Fibroblast of skin of right biceps (primary cell): Measurements from ENCODE around the gene REPIN1.
"Not testable (repeated sequence)": the region's sequence is repeated elsewhere in the genome, so short reads cannot be mapped to it uniquely, and the experiment has no call there.

Experiments used
- DNase-seq: peaks from one replicate; pipeline ENCODE4 v3.0.0-alpha.2; 2013

REPIN1 gene

GRCh38 chr7:150377635-150378034 is 9.0 kb downstream of the REPIN1 start:
- DNase-seq, result no peak

GRCh38 chr7:150378115-150378852 is 9.7 kb downstream of the REPIN1 start:
- DNase-seq, result peak; percentile 77

GRCh38 chr7:150378853-150379440 is 10.3 kb downstream of the REPIN1 start, which contains the start of gene ZNF775:
Gene ZNF775, plus strand, starts transcription at chr7:150379330. Its CDS starts 9,141 bp downstream, at chr7:150388471.
- DNase-seq, result peak; percentile 94

DNA sequence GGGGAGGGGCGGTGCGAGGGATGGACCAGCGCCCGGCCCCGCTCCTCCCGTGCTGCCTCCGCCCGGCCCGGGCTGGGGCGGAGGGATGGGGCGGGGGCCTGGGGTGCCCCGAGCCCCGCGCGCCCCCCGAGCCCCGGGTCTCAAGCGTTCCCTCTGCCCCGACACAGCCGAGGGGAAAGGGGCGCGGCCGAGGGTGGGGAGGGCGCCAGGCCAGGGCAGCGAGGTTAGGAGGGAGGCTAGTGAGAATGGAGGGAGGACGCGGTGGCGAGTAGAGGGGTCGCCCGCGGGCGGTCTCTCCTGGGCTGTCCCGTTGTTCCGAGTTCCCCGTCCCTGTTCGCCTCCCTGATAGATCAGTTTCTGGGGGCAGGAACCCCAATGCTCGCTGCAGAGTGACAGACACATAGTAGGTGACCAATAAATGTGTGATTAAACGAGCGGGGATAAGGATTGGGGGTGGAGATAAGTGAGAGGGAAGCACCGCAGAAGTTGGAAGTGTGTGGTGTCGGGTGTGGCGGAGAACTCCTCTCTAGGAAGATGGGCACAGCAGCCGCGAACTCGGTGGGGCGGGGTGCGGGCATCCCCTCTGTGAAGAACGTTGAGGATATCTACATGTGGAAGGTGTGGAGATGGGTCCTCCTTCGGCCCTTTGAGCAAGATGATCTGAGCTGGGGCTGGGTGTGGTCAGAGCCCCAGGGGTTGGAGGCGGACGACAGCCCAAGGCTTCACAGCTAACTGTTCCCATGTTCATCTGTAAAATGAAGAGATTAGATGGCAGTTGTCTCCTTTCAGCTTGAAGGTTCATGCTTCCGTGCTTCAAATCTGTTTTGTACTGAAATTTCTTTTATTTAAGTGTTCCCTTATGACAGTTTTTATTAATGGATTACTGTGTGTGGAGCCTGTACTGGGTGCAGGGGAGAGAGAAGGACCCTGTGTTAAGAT is 11.1 kb downstream of the REPIN1 start:
- DNase-seq, result peak; percentile 19

- no peak for DNase-seq
Observed at GRCh38 chr7:150380463-150380862, 11.8 kb downstream of the REPIN1 start.

DNA sequence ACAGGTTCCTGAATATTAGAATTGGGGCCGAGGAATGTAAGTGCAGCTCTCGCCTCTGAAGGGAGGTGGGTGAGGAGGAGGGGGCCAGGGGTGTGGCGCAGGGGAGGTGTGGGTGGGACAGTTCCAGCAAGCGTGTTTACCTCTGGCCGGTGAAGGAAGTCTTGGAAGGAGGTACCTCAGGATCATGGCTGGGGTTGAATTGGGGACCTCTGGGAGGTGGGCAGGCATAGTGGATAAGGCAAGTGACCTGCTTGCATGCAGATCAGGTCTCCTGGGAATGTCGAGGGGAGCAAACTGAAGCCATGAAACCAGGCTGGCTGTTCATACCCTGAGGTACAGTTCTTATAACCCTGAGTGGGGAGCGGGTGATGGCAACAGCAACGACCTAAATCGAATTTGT is 12.5 kb downstream of the REPIN1 start:
- no peak for DNase-seq

DNA sequence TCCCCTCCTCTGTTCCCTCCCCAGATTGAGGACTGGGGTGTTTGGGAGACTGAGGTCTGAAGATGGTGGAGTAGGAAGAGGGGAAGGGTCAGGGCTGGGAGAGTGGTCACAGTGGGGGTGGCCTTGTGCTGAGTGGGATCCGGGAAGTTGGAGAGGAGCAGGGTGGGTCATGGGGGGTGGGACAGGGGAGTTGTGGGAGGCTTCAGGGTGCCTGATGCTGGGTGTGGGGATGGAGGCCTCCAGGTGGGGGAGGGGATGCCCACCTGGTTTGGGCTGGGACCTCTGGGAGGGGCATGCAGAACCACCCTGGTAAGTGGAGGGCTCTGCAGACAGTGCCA is 13.1 kb downstream of the REPIN1 start:
- DNase-seq, result no peak

- DNase-seq, result no peak
Observed at GRCh38 chr7:150382123-150382843, 13.7 kb downstream of the REPIN1 start.

DNA sequence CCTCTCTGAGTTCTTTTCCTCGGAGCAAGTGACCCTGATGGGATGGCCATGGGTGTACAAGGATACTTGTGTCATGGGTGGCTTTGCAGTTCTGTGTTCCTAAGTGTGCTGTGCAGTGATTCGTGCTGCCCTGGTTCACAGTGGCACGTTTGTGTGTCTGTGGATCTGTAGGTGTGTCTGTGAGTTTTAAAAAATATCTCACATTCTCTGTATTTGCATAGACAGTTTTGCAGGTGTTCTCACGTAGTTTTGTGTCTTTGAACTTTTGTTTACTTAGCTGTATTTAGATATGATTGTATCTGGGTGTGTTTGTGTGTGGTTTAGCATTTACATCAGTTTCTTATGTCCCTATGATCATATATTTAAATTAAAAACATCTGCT is 14.2 kb downstream of the REPIN1 start:
- no peak for DNase-seq

DNA sequence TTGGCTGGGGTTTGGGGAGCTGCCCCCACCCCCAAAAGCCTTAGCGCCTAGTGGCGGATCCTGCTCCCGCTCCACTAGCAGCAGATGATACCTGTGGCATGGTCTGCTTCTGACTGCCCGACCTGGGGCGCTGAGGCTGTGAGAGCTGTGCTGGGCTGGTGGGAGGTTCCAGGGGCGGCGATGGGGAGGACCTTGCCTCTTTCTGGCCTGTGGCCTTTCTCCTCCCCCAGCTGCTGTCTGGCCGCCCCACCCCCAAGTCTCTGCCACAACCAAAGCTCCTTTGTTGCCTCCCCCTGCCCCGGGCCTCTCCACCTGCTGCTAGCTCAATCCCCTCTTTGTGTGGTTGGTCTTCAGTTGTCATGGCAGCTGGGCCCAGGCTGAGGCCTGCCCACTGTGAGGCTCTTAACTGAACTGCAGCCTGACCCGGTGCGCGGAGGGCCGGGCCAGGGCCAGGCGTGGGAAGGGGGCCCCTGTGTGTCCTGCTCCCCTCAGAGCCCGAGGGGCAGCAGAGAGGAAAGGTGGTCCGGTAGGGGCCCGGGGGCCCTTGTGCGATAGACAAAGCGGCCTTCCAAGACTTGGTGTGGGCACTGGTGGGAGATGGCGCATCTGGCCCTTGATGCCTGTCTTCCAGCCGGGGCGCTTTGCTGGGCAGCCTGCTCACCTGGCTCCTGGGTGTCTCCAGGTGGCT is 15.2 kb downstream of the REPIN1 start:
- no peak for DNase-seq

- DNase-seq, result no peak
Observed at GRCh38 chr7:150384406-150385301, 16.0 kb downstream of the REPIN1 start.

DNA sequence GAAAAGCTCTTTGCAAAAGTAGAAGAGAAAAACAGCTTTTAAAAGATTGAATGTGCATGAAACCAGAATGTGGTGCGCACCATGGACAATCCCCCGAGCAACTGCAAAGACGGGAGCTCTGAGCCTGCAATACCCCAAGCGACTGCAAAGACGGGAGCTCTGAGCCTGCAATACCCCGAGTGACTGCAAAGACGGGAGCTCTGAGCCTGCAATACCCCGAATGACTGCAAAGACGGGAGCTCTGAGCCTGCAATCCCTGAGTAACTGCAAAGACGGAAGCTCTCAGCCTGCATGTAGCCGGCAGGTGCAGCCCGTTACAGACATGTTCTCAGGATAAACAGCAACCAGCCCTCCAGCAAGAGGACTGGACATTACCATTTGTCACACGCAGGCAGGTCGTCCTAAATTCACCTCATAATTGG is 16.7 kb downstream of the REPIN1 start:
- DNase-seq, result no peak

DNA sequence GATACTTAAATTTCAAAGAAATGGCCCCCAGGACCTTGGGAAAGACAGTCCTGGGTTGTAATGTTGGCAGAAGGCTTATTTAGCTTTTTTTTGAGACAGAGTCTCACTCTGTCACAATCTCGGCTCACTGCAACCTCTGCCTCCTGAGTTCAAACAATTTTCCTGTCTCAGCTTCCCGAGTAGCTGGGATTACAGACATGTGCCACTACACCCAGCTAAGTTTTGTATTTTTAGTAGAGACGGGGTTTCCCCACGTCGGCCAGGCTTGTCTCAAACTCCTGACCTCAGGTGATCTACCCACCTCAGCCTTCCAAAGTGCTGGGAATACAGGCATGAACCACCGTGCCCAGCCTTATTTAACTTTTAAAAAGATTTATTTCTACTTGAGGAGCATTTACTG is 17.3 kb downstream of the REPIN1 start:
- not testable (repeated sequence) for DNase-seq

DNA sequence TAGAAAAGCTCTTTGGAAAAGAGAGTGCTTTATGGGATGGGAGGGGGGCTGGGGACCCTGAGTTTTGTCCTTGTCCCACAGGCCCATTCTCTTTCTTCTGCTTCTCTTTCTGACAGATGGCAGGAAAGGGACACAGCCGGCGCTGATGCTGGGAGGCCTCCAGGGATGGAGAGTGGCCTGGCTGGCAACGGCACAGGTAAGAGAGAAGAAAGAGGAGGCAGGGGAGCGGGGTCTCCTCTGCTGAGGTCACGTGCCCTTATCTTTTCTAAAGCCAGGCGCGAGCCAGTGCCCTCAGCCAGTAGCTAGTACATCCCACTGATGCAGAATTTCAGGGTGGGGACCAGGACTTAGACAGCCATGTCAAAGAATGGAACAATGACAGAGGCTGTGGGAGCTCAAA is 19.7 kb downstream of the REPIN1 start:
- no peak for DNase-seq

GRCh38 chr7:150388709-150389531 is 20.3 kb downstream of the REPIN1 start:
- DNase-seq, result peak; percentile 14

- no peak for DNase-seq
Observed at GRCh38 chr7:150389532-150389816, 20.9 kb downstream of the REPIN1 start.

- peak; percentile 44 for DNase-seq
Observed at GRCh38 chr7:150390205-150390604, 21.6 kb downstream of the REPIN1 start.

GRCh38 chr7:150393325-150393724 is 24.7 kb downstream of the REPIN1 start:
- no peak for DNase-seq

DNA sequence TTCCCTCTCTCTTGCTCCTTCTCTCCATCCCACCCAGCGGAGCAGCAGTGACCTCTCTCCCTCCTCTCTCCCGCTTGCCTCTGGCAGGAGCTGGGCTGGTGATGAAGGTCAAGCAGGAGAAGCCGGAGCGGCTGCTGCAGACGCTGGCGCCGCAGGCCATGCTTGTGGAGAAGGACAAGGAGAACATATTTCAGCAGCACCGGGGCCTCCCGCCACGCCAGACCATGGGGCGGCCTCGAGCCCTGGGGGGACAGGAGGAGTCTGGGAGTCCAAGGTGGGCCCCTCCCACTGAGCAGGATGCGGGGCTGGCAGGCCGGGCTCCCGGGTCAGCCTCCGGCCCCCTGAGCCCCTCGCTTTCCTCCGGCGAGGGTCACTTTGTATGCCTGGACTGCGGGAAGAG is 27.8 kb downstream of the REPIN1 start:
- no peak for DNase-seq

GRCh38 chr7:150396851-150397260 is 28.2 kb downstream of the REPIN1 start:
- DNase-seq, result no peak
